Activated B cell treated with CpG ODN at 0.5 μM for 24 hours (primary cell): ENCODE results near the gene CFAP141. TPM values are rescaled to one million over a fixed set of nuclear protein-coding genes. Genes with fewer than 3 reads are reported as not detected.

Experiments used
- ATAC-seq: fragments of 200-7000 bp; cut with Tn5 transposase; one replicate; pipeline ENCODE4 v1.10.0; 2021; ENCODE audit warnings: low read depth, mild to moderate bottlenecking, moderate library complexity
- CTCF ChIA-PET: fragments of 350-600 bp; sonication (Branson Sonifier 250); formaldehyde crosslinking; loops from one replicate; lab custom pipeline; 2021; ENCODE audit warnings: antibody characterized with exemption; lab: Charles Lee
- POLR2A ChIA-PET: fragments of 350-600 bp; sonication (Branson Sonifier 250); formaldehyde crosslinking; loops from one replicate; lab custom pipeline; 2021; ENCODE audit warnings: antibody characterized with exemption; lab: Charles Lee
- DNase-seq: peaks from one replicate; pipeline ENCODE4 v3.0.0; 2022
- H3K27ac Mint-ChIP-seq: one replicate; pipeline ENCODE4 v1.8.0; 2020; ENCODE audit warnings: mixed read lengths
- H3K27me3 Mint-ChIP-seq: one replicate; pipeline ENCODE4 v1.8.0; 2021; ENCODE audit warnings: mixed read lengths
- H3K36me3 Mint-ChIP-seq: one replicate; pipeline ENCODE4 v1.8.0; 2021; ENCODE audit warnings: low read depth, mixed read lengths
- H3K4me1 Mint-ChIP-seq: one replicate; pipeline ENCODE4 v1.8.0; 2021; ENCODE audit warnings: mixed read lengths
- H3K4me3 Mint-ChIP-seq: one replicate; pipeline ENCODE4 v1.8.0; 2020; ENCODE audit warnings: mild to moderate bottlenecking, mixed read lengths
- H3K9me3 Mint-ChIP-seq: one replicate; pipeline ENCODE4 v1.8.0; 2020; ENCODE audit warnings: mixed read lengths
- intact Hi-C: fragments of 100-400 bp; cut with micrococcal nuclease; formaldehyde crosslinking; loops from one replicate; pipeline ENCODE4 v1.15.1; 2024
- total RNA-seq: library from RNA; stranded (reverse); gene quantifications from 2 replicates; pipeline ENCODE4 v1.2.3, GENCODE V29; 2022
- TF ChIP-seq, protein P1 (sequence below): fragments of 200-600 bp; IDR thresholded peaks from one replicate; pipeline ENCODE4 v1.8.0; 2022; ENCODE audit warnings: antibody characterized with exemption, mild to moderate bottlenecking

Gene CFAP141
- total RNA-seq, 1 donor from 2014 or later, result not detected

DNA sequence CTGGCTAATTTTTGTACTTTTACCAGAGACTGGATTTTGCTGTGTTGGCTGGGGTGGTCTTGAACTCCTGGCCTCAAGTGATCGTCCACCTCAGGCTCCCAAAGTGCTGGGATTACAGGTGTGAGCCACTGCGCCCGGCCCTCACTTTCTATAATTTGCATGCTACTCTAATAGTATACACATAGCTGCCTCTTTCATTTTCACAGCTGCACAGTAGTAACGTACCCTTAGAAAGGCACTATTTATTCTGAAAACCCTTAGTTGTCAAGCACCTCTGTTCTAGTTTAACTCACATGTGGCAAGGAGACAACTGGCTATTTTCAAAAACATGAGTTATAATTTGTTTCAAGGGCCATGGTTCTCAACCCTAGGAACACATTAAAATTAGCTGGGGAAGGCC lies 31.5 kb downstream of the CFAP141 start:
- ATAC-seq (no peak), DNase-seq (no peak)
- no peaks in the 10 kb centered on the region for H3K9me3 Mint-ChIP-seq
- no peak overlapping the region for H3K4me3 Mint-ChIP-seq
- POLR2A ChIA-PET, result interaction anchor here (0.6 to 0.7 kb wide), 2 partner anchors 8 kb away, joined by 3 to 4 read pairs; no protein-coding TSS in a partner anchor
- H3K27ac Mint-ChIP-seq, result no peak overlapping the region
- no peaks in the 10 kb centered on the region for H3K27me3 Mint-ChIP-seq
- peaks cover 78% of the 10 kb centered on the region for H3K36me3 Mint-ChIP-seq
- peaks cover 56% of the 10 kb centered on the region for H3K4me1 Mint-ChIP-seq
- TF ChIP-seq, protein P1, sequence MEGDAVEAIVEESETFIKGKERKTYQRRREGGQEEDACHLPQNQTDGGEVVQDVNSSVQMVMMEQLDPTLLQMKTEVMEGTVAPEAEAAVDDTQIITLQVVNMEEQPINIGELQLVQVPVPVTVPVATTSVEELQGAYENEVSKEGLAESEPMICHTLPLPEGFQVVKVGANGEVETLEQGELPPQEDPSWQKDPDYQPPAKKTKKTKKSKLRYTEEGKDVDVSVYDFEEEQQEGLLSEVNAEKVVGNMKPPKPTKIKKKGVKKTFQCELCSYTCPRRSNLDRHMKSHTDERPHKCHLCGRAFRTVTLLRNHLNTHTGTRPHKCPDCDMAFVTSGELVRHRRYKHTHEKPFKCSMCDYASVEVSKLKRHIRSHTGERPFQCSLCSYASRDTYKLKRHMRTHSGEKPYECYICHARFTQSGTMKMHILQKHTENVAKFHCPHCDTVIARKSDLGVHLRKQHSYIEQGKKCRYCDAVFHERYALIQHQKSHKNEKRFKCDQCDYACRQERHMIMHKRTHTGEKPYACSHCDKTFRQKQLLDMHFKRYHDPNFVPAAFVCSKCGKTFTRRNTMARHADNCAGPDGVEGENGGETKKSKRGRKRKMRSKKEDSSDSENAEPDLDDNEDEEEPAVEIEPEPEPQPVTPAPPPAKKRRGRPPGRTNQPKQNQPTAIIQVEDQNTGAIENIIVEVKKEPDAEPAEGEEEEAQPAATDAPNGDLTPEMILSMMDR, result no peak
- intact Hi-C loops, result no loop called here
- CTCF ChIA-PET, result no interaction called here

GRCh38 chr1:154171880-154172279 lies 34.3 kb downstream of the CFAP141 start:
- Mint-ChIP-seq H3K4me3 (no peak overlapping the region), H3K9me3 (no peaks in the 10 kb centered on the region), H3K27ac (peak overlapping the region; percentile 24), H3K36me3 (peaks cover 85% of the 10 kb centered on the region), H3K27me3 (no peaks in the 10 kb centered on the region), H3K4me1 (peaks cover 28% of the 10 kb centered on the region)
- ATAC-seq, result no peak
- TF ChIP-seq, protein P1, result no peak
- no peak for DNase-seq
- POLR2A ChIA-PET, result no interaction called here
- intact Hi-C loops, result no loop called here
- CTCF ChIA-PET, result interaction anchor here (1.5 kb wide), 1 partner anchor 28 kb away, joined by 3 read pairs; no protein-coding TSS in a partner anchor

GRCh38 chr1:154171223-154171583 lies 34.9 kb downstream of the CFAP141 start:
- Mint-ChIP-seq H3K9me3 (no peaks in the 10 kb centered on the region), H3K4me3 (no peak overlapping the region), H3K4me1 (peaks cover 21% of the 10 kb centered on the region), H3K36me3 (peaks cover 89% of the 10 kb centered on the region), H3K27me3 (no peaks in the 10 kb centered on the region), H3K27ac (no peak overlapping the region)
- ATAC-seq, result no peak
- CTCF ChIA-PET, result interaction anchor here (1.5 kb wide), 1 partner anchor 28 kb away, joined by 3 read pairs; no protein-coding TSS in a partner anchor
- DNase-seq, result no peak
- TF ChIP-seq, protein P1, result no peak
- POLR2A ChIA-PET, result interaction anchor here (0.7 to 1.9 kb wide), 3 partner anchors 9 to 386 kb away, joined by 3 to 6 read pairs (median 3); no protein-coding TSS in a partner anchor
- intact Hi-C loops, result no loop called here

- H3K36me3 Mint-ChIP-seq, result peaks cover 89% of the 10 kb centered on the region
- peak overlapping the region; percentile 9 for H3K27ac Mint-ChIP-seq
- ATAC-seq (peak; percentile 40), DNase-seq (no peak)
- H3K27me3 Mint-ChIP-seq, result no peaks in the 10 kb centered on the region
- H3K9me3 Mint-ChIP-seq, result no peaks in the 10 kb centered on the region
- POLR2A ChIA-PET, result interaction anchor here (0.5 to 1.9 kb wide), 4 partner anchors 10 to 386 kb away, joined by 3 to 6 read pairs (median 3); no protein-coding TSS in a partner anchor
- CTCF ChIA-PET, result interaction anchor here (1.5 kb wide), 1 partner anchor 29 kb away, joined by 3 read pairs; no protein-coding TSS in a partner anchor
- intact Hi-C loops, result no loop called here
- TF ChIP-seq, protein P1, result no peak
- peaks cover 16% of the 10 kb centered on the region for H3K4me1 Mint-ChIP-seq
- no peak overlapping the region for H3K4me3 Mint-ChIP-seq
Observed at GRCh38 chr1:154170547-154171222, 35.4 kb downstream of the CFAP141 start.

DNA sequence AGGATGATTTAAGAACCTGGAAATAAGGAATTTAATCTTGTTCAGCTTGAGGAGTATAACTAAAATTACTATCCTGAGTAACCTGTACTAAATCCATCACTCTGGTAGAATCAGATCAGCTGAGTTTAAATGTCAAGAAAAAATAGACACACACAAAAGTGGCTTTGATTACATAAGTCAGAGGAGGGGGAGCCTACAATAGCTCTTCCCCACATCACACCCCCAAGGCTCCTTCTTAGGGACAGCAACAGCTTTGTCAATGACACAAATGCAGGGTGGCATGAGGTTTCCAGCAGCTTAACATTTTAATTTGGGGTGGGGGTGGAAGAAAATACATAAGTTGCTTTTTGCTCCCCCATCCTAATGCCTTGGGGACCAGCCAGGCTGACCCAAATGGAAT lies 38.7 kb downstream of the CFAP141 start:
- no peak for ATAC-seq
- Mint-ChIP-seq H3K36me3 (peaks cover 96% of the 10 kb centered on the region), H3K9me3 (no peaks in the 10 kb centered on the region), H3K4me3 (no peak overlapping the region), H3K27me3 (no peaks in the 10 kb centered on the region), H3K4me1 (peaks cover 10% of the 10 kb centered on the region), H3K27ac (no peak overlapping the region)
- no peak for DNase-seq
- ChIA-PET CTCF (no interaction called here), POLR2A (interaction anchor here (0.9 to 1.9 kb wide), 3 partner anchors 11 to 250 kb away, joined by 3 to 9 read pairs (median 3); no protein-coding TSS in a partner anchor)
- TF ChIP-seq, protein P1, result no peak
- intact Hi-C loops, result no loop called here
